K562 (cell line): ENCODE data around the gene KCNH2. TPM values are rescaled to one million over a fixed set of nuclear protein-coding genes. Genes with fewer than 3 reads are reported as not detected.

ENCODE experiments used
- ATAC-seq: fragments of 200-7000 bp; cut with Tn5 transposase; 3 replicates; pipeline ENCODE4 v1.9.1; 2020; ENCODE audit warnings: moderate library complexity
- BruUV-seq: library from RNA; stranded (reverse); fragments of 400-500 nt; replicated peaks from 2 replicates; lab custom pipeline; 2021; lab: Mats Ljungman, UMichigan
- CTCF ChIA-PET: fragments of 300-600 bp; formaldehyde crosslinking; extraction: SDS; loops from one replicate; lab custom pipeline; 2021; ENCODE audit warnings: low intra/inter-chr PET ratio; lab: Yijun Ruan, JAX
- POLR2A ChIA-PET: fragments of 300-600, 350-650 bp; sonication (Branson Sonifier 250); formaldehyde crosslinking; extraction: SDS; loops from one replicate; lab custom pipeline; 2021; ENCODE audit warnings: antibody characterized with exemption, inconsistent platforms; lab: Yijun Ruan, JAX
- DNase-seq, 4 experiments: peaks; one replicate each; pipeline versions ENCODE4 v3.0.0 to v3.0.0-alpha.2; 2011 to 2018; ENCODE audit warnings: low spot score in 3 of 4, mixed read lengths in 3 of 4; ENCODE audit errors: extremely low read depth in 1 of 4
- FAIRE-seq: peaks from 2 replicates; lab custom pipeline; 2011; peaks lifted over from hg19 to GRCh38; lab: Jason Lieb, UNC
- H2AFZ ChIP-seq: 2 replicates; pipeline ENCODE4 v1.6.0; 2011; ENCODE audit warnings: low read depth, low read length, control low read depth, inconsistent platforms
- H3K27ac ChIP-seq: fragments of 200-600 bp; 3 replicates; pipeline ENCODE4 v1.8.0; 2011; ENCODE audit warnings: low read depth, mild to moderate bottlenecking, control low read depth, inconsistent platforms, low read length, moderate library complexity, mixed read lengths; ENCODE audit errors: extremely low read depth
- H3K27me3 ChIP-seq, 2 experiments: fragments of 300-600 bp in 1 of 2; 2 replicates in 1 of 2; 3 replicates in 1 of 2; pipeline versions ENCODE4 v1.6.0 to v1.8.0; 2011; ENCODE audit warnings: inconsistent platforms in 2 of 2, low read length in 2 of 2, mild to moderate bottlenecking in 1 of 2, mixed read lengths in 1 of 2, moderate library complexity in 1 of 2; ENCODE audit not compliant: control insufficient read depth in 2 of 2, insufficient read depth in 2 of 2
- H3K36me3 ChIP-seq: fragments of 300-600 bp; 3 replicates; pipeline ENCODE4 v1.8.0; 2011; ENCODE audit warnings: mild to moderate bottlenecking, low read length, inconsistent platforms; ENCODE audit not compliant: control insufficient read depth, insufficient read depth
- H3K4me1 ChIP-seq, 2 experiments: fragments of 200-600 bp in 1 of 2; replicated peaks in 1 of 2; 2 replicates in 1 of 2; 3 replicates in 1 of 2; pipeline versions ENCODE4 v1.5.1 to v1.8.0; 2011; ENCODE audit warnings: inconsistent platforms in 2 of 2, low read length in 2 of 2, mild to moderate bottlenecking in 1 of 2, mixed read lengths in 1 of 2, moderate library complexity in 1 of 2; ENCODE audit not compliant: control insufficient read depth in 2 of 2, insufficient read depth in 2 of 2
- H3K4me2 ChIP-seq: 2 replicates; pipeline ENCODE4 v1.6.1; 2011; ENCODE audit warnings: low read length, control low read depth, inconsistent platforms, mixed read lengths; ENCODE audit not compliant: insufficient read depth
- H3K4me3 ChIP-seq: fragments of 200-600 bp; sonication (generic), shearing (Covaris generic); 2 replicates; pipeline ENCODE4 v1.5.1; 2016; ENCODE audit warnings: control low read depth, inconsistent platforms
- H3K79me2 ChIP-seq: fragments of 200-600 bp; 3 replicates; pipeline ENCODE4 v1.8.0; 2011; ENCODE audit warnings: low read length, inconsistent platforms; ENCODE audit not compliant: control insufficient read depth, insufficient read depth
- H3K9ac ChIP-seq, 2 experiments: 2 replicates each; pipeline versions ENCODE4 v1.6.0 to v1.6.1; 2011; ENCODE audit warnings: low read depth in 2 of 2, low read length in 2 of 2, control low read depth in 1 of 2, inconsistent platforms in 1 of 2, mild to moderate bottlenecking in 1 of 2, mixed read lengths in 1 of 2; ENCODE audit not compliant: insufficient read depth in 1 of 2
- H3K9me1 ChIP-seq: one replicate; pipeline ENCODE4 v1.6.0; 2011; ENCODE audit warnings: inconsistent platforms, mild to moderate bottlenecking, low read length, moderate library complexity; ENCODE audit not compliant: control insufficient read depth, insufficient read depth
- H3K9me3 ChIP-seq: replicated peaks from 2 replicates; pipeline ENCODE4 v1.5.1; 2011; ENCODE audit warnings: low read depth, low read length, inconsistent platforms; ENCODE audit not compliant: control insufficient read depth, insufficient read depth
- H4K20me1 ChIP-seq: replicated peaks from 2 replicates; pipeline ENCODE4 v1.6.1; 2011; ENCODE audit warnings: low read length, inconsistent platforms, mixed read lengths; ENCODE audit not compliant: control insufficient read depth, insufficient read depth
- CREB1 ChIP-seq, 2 experiments: sonication (generic) in 1 of 2; formaldehyde crosslinking in 1 of 2; IDR thresholded peaks; 2 replicates each; pipeline versions ENCODE4 v1.6.1 to v1.8.0; 2012 to 2022; ENCODE audit warnings: inconsistent platforms in 1 of 2, mild to moderate bottlenecking in 1 of 2, missing genetic modification reagents in 1 of 2, moderate library complexity in 1 of 2
- DPF2 ChIP-seq: fragments of 450-650 bp; IDR thresholded peaks from 2 replicates; pipeline ENCODE4 v1.6.1; 2016
- HMGN3 ChIP-seq: IDR thresholded peaks from 2 replicates; pipeline ENCODE4 v1.6.1; 2011; ENCODE audit warnings: borderline replicate concordance, low read depth, mild to moderate bottlenecking, mixed read lengths, low read length; ENCODE audit not compliant: insufficient read length; ENCODE audit errors: extremely low read depth
- KLF16 ChIP-seq: IDR thresholded peaks from 2 replicates; pipeline ENCODE4 v1.6.1; 2016; ENCODE audit warnings: antibody characterized with exemption
- POLR2G ChIP-seq: fragments of 200-400 bp; formaldehyde crosslinking; IDR thresholded peaks from 2 replicates; pipeline ENCODE4 v1.6.1; 2017; ENCODE audit warnings: low read depth, mild to moderate bottlenecking, antibody characterized with exemption, low read length, moderate library complexity
- RUNX1 ChIP-seq: sonication (generic); IDR thresholded peaks from 2 replicates; pipeline ENCODE4 v1.6.1; 2016; ENCODE audit warnings: antibody characterized with exemption, low read depth
- SNRNP70 ChIP-seq: fragments of 200-400 bp; formaldehyde crosslinking; optimal IDR thresholded peaks from 2 replicates; pipeline ENCODE3; 2017; ENCODE audit warnings: low read depth, low read length
- TAF15 ChIP-seq: fragments of 200-400 bp; formaldehyde crosslinking; IDR thresholded peaks from 2 replicates; pipeline ENCODE4 v1.6.1; 2017; ENCODE audit warnings: mild to moderate bottlenecking, low read depth, low read length, moderate library complexity
- ZFP91 ChIP-seq: sonication (generic); formaldehyde crosslinking; IDR thresholded peaks from 2 replicates; pipeline ENCODE4 v1.8.0; 2022; ENCODE audit warnings: mild to moderate bottlenecking, missing genetic modification reagents
- WGBS: fragments of 100-300 bp; shearing (Covaris generic); methylation state at CpG from one replicate; pipeline ENCODE4 v1.1.6; 2016; ENCODE audit warnings: low coverage, mixed read lengths; ENCODE audit not compliant: insufficient coverage; ENCODE audit errors: missing lambda C conversion rate; 5-methylcytosine and 5-hydroxymethylcytosine counted together
- in situ Hi-C: fragments of 300-500 bp; cut with MboI; formaldehyde crosslinking; loops from 4 replicates; pipeline ENCODE4 v1.15.0; 2018; ENCODE audit warnings: inconsistent platforms, mixed read lengths
- intact Hi-C: fragments of 100-400 bp; cut with micrococcal nuclease; formaldehyde crosslinking; loops from 2 replicates; pipeline ENCODE4 v1.14.2; 2022
- polyA plus RNA-seq, 8 experiments: library from polyadenylated mRNA; depleted of rRNA in 4 of 8; stranded (reverse) in 5 of 8; unstranded in 3 of 8; fragments of >200 nt; fragmentation: Nextera tagmentation in 2 of 8; fragmentation: Illumina TruSeq in 1 of 8; extraction: Ambion mirVana in 2 of 8; extraction: Trizol in 1 of 8; gene quantifications; 2 replicates each; pipeline versions ENCODE4 v1.2.1 to v1.2.3, GENCODE V29; 2011 to 2014; ENCODE audit warnings: inconsistent platforms in 1 of 8, missing spikeins in 1 of 8
- total RNA-seq, 7 experiments: library from RNA; depleted of rRNA in 6 of 7; stranded (reverse); fragments of >200 nt in 6 of 7; fragmentation: Illumina TruSeq in 2 of 7; extraction: Trizol in 2 of 7; gene quantifications; 2 replicates each; pipeline versions ENCODE4 v1.2.1 to v1.2.3, GENCODE V29; 2011 to 2021; ENCODE audit warnings: low replicate concordance in 1 of 7
- TF ChIP-seq, protein P1 (sequence below): sonication (generic); formaldehyde crosslinking; IDR thresholded peaks from 2 replicates; pipeline ENCODE4 v1.8.0; 2023; ENCODE audit warnings: missing genetic modification reagents, mild to moderate bottlenecking, borderline replicate concordance
- TF ChIP-seq, protein P2 (sequence below): sonication (generic); formaldehyde crosslinking; IDR thresholded peaks from 2 replicates; pipeline ENCODE4 v1.8.0; 2022; ENCODE audit warnings: mild to moderate bottlenecking, missing genetic modification reagents

KCNH2 gene
- total and polyA plus RNA-seq, 9 of the 15 experiments (the other 6 are each of a cell fraction or from before 2014, with no cell fraction given), result 18.1 to 368 (median 218) TPM

- no peaks in the 10 kb centered on the region for H3K9me3 ChIP-seq
- peak overlapping the region in 1 of 2 experiments; percentile 53; a peak in 2 of 4 replicates for H3K9ac ChIP-seq
- H3K79me2 ChIP-seq, result no peaks in the 10 kb centered on the region
- no peaks in the 10 kb centered on the region for H3K9me1 ChIP-seq
- H3K4me2 ChIP-seq, result no peak overlapping the region
- WGBS, result 61% methylated on average over 14 of the region's 14 CpGs
- peaks cover 33% of the 10 kb centered on the region for H3K36me3 ChIP-seq
- no peak overlapping the region for H3K27ac ChIP-seq
- intact Hi-C loops (no loop called here), in situ Hi-C loops (no loop called here)
- DNase-seq, result peak in 2 of 4 experiments; percentile 63 to 68
- peaks cover 8% of the 10 kb centered on the region; the same call in 1 of the 2 replicates for H4K20me1 ChIP-seq
- peaks cover 15 to 64% of the 10 kb centered on the region in 2 experiments; a peak in 4 of 5 replicates for H3K4me1 ChIP-seq
- no peaks in the 10 kb centered on the region for H3K27me3 ChIP-seq
- peak overlapping the region; percentile 22; the same call in 1 of the 2 replicates for H2AFZ ChIP-seq
- FAIRE-seq, result no peak
- H3K4me3 ChIP-seq, result no peak overlapping the region
- ChIA-PET POLR2A (interaction anchor here (0.7 to 3.8 kb wide), 10 partner anchors 8 to 176 kb away, joined by 3 to 20 read pairs (median 4); no protein-coding TSS in a partner anchor), CTCF (no interaction called here)
- BruUV-seq, result no TSS peak
- ATAC-seq, result peak; percentile 18
- no peak for TF ChIP-seq DPF2
- no peak for TF ChIP-seq KLF16
- TF ChIP-seq, protein P1, sequence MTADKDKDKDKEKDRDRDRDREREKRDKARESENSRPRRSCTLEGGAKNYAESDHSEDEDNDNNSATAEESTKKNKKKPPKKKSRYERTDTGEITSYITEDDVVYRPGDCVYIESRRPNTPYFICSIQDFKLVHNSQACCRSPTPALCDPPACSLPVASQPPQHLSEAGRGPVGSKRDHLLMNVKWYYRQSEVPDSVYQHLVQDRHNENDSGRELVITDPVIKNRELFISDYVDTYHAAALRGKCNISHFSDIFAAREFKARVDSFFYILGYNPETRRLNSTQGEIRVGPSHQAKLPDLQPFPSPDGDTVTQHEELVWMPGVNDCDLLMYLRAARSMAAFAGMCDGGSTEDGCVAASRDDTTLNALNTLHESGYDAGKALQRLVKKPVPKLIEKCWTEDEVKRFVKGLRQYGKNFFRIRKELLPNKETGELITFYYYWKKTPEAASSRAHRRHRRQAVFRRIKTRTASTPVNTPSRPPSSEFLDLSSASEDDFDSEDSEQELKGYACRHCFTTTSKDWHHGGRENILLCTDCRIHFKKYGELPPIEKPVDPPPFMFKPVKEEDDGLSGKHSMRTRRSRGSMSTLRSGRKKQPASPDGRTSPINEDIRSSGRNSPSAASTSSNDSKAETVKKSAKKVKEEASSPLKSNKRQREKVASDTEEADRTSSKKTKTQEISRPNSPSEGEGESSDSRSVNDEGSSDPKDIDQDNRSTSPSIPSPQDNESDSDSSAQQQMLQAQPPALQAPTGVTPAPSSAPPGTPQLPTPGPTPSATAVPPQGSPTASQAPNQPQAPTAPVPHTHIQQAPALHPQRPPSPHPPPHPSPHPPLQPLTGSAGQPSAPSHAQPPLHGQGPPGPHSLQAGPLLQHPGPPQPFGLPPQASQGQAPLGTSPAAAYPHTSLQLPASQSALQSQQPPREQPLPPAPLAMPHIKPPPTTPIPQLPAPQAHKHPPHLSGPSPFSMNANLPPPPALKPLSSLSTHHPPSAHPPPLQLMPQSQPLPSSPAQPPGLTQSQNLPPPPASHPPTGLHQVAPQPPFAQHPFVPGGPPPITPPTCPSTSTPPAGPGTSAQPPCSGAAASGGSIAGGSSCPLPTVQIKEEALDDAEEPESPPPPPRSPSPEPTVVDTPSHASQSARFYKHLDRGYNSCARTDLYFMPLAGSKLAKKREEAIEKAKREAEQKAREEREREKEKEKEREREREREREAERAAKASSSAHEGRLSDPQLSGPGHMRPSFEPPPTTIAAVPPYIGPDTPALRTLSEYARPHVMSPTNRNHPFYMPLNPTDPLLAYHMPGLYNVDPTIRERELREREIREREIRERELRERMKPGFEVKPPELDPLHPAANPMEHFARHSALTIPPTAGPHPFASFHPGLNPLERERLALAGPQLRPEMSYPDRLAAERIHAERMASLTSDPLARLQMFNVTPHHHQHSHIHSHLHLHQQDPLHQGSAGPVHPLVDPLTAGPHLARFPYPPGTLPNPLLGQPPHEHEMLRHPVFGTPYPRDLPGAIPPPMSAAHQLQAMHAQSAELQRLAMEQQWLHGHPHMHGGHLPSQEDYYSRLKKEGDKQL (CRISPR knock-in tag), result peak; percentile 82
- no peak for TF ChIP-seq SNRNP70
- TF ChIP-seq RUNX1, result peak; percentile 39; the same call in 1 of the 2 replicates
- TF ChIP-seq HMGN3, result peak; percentile 6
- TF ChIP-seq TAF15, result 0 out of 2 replicates have a peak, but pooled peaks have one; percentile 35
- TF ChIP-seq, protein P2, sequence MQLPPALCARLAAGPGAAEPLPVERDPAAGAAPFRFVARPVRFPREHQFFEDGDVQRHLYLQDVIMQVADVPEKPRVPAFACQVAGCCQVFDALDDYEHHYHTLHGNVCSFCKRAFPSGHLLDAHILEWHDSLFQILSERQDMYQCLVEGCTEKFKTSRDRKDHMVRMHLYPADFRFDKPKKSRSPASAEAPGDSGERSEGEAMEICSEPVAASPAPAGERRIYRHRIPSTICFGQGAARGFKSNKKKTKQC (CRISPR knock-in tag), result 0 out of 2 replicates have a peak, but pooled peaks have one; percentile 25
- no peak for TF ChIP-seq CREB1 (IDR thresholded peaks at IDR 0.05)
- TF ChIP-seq CREB1 (CRISPR knock-in tag; IDR thresholded peaks at IDR 0.05), result 0 out of 2 replicates have a peak, but pooled peaks have one; percentile 19
- TF ChIP-seq POLR2G, result peak; percentile 74
- TF ChIP-seq ZFP91, result 0 out of 2 replicates have a peak, but pooled peaks have one; percentile 9
These were observed 36.0 kb downstream of the KCNH2 start for GRCh38 chr7:150942001-150942590.
